HG03575 (cell line): ENCODE results near the gene DENND6B.

Source experiments
- ATAC-seq: cut with Tn5 transposase; IDR thresholded peaks from one replicate; pipeline ENCODE4 v1.9.1; 2021; ENCODE audit not compliant: unreplicated experiment, insufficient number of reproducible peaks, low FRiP score; ENCODE audit errors: extremely low read depth

Gene DENND6B

DNA sequence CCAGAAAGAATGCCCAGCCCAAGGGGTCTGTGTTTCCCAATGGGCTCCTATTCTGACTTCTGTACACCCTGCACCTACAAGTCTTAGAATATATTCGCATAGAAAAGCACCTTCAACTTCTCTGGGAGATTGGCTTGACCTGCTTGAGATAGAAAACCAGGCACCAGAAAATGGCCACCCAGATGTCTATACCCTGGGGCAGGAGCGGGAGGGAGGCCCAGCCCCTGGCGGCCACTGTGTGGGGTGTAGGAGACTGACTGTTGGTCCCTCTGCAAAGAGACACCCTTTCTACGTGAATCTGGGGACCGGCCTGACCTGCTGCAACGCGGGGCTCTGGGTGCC, 8.5 kb downstream of the DENND6B start:
- no peak for ATAC-seq

DNA sequence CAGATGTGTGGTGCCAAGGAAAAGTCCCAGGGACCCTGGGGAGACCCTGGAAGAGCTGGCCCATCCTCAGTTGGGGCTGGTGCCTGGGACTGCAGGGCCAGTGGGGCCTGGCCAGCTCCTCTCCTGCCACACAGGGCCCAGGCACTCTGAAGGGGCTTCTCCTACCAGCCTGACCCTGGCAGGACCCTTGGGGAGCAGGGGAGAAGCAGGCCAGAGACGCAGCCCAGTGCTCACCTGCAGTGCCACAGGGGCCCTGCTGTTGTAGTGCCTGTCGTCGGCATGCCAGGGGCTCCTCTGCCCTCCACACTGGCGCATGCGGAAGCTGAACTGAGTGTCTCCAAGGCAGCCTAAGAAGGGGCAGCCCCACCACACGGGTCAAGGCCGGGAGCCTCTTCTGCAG, 9.1 kb downstream of the DENND6B start:
- no peak for ATAC-seq

DNA sequence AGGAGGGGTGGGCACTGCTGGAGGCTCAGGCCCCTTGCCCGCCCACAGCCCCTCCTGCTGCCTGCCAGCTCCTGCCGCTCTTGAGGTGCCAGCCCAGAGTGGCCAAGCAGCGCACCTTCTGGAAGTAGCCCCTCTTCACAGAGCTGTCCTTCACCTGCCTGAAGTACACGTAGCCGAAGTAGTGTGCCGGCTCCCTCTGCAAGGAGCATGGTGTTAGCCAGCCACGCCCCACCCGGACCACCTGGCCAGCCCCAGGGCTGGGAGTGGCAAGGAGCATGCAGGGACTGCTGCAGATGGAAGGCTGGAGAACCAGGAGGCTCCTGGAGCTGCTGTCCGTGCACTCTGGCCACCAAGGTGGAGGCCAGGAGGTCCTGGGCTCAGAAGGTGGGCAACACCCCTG, 9.6 kb downstream of the DENND6B start:
- ATAC-seq = no peak

DNA sequence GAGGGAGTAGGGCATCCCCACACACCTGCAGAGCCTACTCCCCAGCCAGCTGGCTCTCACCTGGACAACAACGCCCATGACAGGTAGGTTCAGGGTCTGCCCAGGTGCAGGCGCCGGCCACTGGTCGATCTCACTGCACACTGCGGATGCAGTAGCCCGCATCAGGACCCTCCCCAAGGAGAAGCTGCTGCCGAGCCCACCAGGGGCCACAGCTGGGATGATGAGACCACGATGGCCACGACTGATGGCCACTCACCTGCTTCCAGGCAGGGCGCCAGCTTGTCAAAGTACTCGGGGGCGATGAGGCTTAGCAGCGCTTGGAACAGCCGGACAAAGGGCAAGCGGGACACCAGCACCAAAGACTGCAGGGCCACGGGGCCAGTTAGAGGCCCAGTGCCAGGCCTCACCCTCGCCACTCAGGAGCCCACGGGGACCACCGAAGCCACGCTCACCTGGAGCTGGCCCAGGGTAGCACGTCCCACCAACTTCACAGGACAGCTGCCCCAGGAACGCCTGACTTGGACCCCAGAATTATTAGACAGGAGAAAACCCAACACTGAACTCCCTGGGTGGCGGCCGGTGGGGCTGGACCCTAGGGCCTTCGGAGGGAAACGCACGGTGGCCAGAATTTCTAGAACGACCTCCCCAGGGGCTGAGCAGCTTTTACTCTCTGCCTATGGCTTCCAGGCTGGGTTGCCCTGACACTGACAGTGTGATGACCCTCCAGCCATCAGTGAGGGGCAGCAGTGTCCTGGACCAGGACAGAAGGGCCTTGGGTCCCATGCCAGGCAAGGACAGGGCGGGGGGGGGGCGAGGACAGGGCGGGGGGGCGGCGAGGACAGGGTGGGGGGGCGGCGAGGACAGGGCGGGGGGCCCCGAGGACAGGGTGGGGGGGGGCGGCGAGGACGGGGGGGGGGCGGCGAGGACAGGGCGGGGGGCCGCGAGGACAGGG, 10.4 kb downstream of the DENND6B start:
- ATAC-seq = no peak

DNA sequence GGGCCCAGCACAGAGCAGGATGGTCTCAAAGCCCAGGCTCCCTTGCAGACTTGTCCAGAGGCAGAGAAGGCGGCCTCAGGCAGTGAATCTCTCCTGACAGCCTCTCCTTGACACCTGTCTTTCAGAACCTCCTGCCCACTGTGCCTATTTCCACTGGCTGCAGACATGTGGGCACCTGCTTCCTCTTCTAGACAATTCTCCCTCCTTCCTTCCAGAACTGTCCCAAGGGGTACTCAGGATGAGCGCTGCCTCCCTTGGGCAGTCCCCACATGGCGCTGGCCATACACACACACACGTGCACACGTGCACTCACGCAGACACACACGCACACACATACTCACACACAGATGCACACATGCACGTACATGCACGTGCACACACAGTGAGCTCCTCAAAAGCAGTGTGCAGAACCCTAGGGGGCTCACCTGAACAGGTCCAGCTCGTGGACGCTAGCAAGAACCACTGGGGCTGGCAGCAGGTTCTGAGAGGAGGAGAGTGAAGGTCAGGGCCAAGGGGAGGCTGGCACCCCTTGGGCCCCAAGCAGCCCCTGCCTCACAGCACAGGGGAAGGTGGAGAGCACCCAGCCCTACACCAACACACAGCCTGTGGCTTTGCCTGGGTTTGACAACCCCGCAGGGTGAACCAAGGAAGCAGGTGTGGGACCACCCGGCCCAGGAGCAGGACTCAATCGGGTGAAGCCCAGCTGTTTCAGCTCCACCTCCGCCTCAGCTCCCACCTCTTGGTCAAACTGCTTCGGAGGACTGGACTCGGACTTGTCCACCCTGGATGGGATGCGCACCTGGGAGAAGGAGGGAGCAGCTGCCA, 11.3 kb downstream of the DENND6B start:
- ATAC-seq = no peak

DNA sequence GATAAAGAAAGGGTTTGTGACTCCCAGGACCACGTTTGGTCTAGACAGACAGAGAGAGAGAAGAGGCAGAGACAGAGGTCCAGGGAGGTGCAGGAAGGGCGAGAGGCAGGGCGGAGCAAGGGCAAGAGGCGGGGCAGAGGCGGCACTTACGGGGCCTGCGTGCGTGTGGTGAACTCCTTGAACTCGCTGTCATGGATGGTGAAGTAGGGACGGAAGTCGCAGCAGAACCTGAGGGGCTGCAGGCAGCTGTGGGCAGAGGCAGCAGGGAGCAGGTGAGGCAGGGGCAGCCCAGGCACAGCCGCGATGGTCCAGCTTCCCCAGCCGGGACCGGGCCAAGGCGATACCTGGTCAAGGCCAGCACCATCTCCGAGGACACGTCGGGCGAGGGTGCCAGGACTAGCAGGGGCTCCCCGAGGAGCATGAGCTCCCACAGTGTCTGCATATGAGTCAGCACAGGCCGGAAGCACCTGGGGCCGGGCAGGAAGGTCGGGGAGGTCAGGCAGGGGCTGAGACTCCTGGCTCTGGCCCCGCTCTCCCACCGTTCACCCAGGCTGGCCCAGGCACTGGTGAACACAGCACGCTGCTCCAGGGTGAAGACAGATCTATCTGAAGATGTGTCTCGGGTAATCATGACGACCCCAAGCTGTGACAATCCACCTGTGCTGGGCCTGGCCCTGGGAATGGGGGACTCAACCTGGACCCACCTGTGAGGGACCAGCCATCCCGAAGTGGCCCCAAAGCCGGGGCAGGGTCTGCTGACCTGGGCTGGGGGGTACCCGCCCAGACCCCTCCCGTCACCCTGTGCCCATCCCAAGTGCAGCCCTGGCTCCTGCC, 12.1 kb downstream of the DENND6B start:
- no peak for ATAC-seq

DNA sequence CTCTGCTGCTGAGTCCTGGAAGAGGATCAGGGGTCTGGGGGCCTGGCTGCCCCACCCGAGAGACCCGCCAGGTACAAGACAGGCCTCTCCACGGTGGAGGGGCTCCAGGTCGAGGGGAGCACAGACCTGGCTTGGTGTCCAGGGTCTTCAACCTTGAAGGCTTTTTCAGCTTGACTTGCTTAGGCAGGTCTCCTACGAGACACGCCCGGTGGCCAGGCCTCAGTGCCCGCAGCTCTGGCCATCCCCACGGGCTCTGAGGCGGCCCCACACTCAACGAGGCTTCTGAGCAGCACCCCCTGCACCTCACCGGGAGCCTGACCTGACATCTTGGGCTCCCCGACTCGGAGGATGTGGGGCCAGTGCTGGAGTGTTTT, 12.7 kb downstream of the DENND6B start:
- ATAC-seq = no peak

DNA sequence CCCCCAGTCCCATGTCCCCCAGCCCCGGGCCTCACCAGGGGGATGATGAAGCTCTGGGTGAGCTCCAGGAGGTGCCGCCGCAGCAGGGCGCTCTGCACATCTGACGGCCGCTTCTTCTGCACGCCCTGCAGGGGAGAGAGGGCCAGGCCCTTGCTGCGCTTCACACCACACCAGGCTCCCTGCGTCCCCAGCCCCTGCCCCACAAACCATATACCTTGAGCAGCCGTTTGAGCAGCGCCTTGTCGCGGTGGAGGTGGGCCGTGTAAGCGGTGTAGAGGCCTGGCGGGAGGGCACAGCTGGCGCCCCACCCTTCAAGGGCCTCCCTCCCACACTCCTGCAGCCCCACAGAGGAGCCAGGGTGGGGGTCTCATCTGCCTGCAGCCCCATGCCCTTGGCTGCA, 13.2 kb downstream of the DENND6B start:
- no peak for ATAC-seq

DNA sequence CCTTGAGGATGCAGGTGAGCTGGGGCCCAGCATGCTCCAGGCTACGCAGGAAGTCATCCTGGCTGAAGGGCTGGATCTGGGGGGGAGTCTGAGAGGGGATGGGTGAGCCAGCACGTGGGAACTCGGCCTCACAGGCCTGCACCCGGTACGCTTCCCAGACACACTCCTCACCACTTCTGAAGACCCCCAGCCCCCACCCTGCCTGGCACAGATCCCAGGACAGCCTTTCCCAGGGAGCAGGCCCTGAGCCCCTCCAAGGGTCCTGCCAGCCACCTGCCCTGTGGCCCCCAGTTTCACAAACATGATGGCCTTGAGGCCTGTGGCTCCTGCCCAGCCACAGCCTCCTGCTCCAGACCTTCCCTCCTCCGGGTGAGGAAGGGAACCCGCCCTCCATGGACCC, 13.8 kb downstream of the DENND6B start:
- no peak for ATAC-seq

DNA sequence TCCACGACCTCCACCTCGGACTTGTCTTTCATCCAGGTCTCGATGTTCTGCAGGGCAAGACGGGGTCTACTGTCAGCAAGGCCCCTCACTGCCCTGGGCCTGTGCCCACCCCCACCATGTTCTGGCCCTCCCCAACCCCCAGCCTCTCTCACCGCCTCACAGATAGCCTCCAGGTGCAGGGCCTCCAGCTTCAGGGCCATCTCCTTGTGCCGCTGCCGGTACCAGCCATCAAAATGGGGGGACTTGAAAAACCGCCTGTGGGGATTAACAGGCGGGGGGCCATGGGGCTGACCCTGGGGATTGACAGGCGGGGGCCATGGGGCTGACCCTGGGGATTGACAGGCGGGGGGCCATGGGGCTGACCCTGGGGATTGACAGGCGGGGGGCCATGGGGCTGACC, 14.4 kb downstream of the DENND6B start:
- ATAC-seq = no peak

DNA sequence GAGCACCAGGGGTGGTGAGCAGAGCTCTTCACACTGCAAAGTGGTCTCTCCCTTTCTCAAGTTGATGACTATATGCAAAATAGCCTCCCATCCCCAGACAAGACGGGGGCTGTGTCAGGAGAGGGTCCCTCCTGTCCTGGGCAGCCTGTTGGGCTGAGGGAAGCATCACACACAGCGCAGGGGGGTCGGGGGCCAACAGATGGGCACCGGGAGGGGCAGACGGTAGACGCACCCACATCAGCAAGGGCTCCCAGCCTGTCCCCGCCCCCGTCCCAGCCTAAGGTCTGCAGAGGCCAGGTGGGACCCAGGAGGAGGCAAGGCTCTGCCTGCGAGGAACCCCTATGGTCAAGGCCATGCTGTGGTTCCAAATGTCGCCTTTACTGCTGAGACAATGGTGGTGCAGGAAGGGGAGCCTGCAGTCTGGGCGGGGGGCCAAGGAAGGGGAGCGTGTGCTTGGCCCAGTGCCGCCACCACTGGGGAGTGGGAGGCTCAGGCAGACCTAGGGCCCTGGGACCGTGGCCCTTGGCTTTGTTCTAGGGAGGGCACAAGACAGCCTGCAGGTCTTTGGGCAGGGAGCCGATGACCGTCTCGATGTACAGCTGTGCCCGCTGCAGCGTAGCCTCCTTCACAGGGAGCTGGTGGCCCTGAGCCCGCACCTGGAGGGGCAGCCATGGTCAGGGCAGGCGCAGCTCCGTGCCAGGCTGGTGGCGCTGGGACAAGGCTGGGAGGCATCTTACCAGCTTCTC, 15.0 kb downstream of the DENND6B start:
- ATAC-seq = no peak

DNA sequence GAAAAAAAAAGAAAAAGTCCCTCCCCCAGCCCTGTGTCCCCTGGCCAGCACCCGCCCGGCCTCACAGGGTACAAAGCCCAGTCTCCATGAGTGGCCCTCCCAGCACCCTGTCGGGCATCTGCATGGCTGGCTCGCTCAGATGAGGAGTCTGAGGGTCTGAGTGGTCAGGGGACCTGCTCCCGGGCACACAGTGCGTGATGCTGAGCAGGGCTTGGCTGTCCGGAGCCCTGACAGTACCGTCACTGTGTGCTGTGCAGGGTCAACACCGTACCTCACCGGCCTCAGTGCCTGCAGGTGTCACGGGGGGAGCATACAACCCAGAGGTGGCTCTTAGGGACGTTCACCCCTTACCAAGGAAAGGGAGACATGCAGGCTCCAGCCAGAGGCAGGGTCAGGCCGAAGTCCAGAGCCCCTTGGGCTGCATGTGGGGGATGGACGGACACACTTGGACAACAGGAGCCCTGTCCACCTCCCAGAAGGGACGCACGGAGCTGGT, 15.8 kb downstream of the DENND6B start:
- ATAC-seq = no peak

DNA sequence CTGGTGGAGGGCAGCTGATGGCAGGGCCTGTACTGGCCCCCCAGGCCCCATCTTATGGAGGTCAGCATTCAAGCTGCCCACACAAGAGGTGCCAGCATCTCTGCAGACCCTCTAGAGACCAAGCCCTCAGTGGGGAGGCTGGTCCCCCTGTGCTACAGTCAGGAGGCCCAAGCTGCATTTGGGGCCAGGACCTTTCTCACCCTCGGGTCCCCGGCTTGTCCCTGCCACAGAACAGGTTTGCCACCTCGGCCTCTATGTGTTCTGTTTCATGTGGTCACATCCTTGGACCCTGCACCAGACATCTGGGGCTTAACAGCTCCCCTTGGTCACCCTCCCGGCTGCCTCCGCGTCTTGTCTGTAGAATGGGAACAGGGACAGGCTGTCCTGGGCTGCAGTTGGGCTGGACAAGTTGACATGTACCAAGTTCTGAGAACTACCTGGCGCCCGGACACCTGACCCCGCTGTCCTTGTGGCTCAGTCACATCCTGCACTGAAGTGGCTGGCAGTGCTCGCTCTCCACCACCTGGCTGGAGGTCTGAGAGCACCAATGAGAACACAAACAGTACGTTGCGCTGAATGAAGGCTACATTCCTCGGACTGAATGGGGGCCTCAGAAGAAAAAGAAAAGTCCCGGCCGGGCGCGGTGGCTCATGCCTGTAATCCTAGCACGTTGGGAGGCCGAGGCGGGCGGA, 16.6 kb downstream of the DENND6B start:
- ATAC-seq = no peak

DNA sequence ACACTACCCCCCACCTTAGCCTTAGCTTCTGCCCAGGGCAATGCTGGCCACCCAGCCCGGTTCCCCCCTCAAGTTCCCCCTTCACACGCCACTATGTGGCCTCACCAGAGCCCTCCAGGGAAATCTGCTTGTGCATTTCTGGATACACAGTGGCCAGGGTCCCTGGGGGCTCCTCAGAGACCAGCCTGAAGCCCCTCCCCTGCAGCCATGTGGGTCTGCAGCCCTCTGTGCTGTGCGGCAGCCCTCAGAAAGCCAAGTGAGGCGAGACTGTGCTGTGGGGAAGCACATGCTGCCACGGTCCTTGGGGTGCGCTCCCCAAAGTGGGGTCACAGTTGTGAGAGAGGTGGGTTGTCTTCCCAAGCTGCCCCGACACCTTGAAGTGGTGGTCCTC, 17.2 kb downstream of the DENND6B start:
- ATAC-seq = no peak

DNA sequence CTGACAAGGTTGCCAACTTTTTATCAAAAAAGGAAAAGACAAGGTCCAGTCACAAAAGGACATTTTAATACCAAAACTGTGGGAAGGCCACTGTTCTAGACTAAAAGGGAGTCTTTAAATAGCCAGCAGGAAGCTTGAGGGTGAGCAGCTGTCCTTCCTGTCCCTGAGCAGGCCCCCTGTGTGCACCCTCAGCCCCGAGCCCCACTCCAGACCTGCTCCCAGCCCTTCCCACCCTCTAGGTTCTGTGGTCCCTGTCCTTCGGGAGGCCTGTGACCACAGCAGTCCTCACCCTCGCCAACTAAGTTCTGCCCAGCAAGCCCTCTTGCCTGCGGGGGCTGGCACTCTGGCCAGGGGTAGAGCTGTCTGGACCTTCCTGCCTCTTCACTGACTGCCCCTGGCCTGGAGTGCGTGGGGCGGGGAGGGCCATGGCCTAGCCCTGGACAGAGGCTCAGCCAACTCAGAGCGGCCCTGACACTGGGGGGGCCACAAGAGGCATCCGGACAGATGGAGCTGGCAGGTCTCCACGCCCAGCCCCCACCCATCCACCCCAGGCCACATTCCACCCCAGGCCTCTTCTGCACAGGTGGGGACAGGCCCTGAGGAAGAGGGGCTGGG, 17.7 kb downstream of the DENND6B start:
- ATAC-seq = no peak

DNA sequence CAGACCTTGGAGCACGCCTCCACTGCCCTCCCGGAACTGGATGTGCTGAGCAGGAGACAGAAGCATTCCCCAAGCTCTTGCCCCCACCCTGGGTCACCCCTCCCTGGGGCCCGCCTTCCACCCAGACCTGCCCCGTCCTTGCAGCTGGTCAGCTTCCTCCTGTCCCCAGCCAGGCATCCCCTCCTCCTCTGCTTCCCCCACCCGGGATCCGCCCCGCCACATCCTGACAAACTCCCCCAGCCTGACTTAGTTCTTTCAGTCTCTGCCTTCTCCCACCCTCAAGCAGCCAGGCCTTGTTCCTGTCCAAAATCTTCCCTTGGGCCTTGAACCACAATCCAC, 18.2 kb downstream of the DENND6B start:
- no peak for ATAC-seq

DNA sequence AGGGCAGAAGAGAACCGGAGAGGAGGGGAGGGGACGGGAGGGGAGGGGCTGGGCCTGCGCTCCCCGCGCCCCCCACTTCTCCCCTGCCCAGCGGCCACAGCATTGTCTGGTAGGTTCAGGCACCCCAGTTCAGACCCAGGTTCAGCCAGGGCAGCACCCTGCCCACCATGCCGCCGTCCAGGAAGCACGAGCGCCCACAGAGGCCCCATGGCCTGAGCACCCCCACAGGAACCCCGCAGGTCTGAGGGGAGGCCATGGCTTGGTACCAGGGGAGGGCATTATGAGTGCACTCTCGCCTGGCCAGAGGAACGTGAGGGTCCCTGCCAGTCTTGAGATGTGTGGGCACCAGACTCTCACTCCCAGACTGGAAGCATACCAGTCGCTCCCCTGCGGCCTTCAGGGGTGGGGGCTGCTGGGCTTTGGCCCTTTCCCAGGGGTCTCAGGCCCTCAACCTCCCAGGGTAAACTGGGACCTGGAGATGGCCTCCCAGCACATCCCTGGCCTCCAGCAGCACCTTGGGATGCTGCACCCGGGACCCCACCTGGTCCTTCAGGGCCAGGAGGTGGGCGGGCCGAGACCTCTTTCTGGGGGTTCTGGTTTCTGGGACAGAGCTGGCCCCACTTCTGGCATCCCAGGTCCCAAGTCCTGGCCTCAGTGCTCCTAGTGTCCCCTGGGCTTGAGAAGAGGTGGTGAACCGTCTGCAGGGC, 18.8 kb downstream of the DENND6B start:
- no peak for ATAC-seq
